Stimulated activated CD8-positive, alpha-beta memory T cell treated with anti-CD3 and anti-CD28 coated beads, Interleukin-15, amount 100 ng/mL, for 4 hours (primary cell): ENCODE results near the gene ITGA3.
"Not testable (repeated sequence)": the region's sequence is repeated elsewhere in the genome, so short reads cannot be mapped to it uniquely, and the experiment has no call there.

Source experiments
- DNase-seq, 2 donors: peaks; one replicate each; pipeline ENCODE4 v3.0.0-alpha.2; 2020; ENCODE audit warnings: low read depth in 2 of 2

ITGA3 gene

GRCh38 chr17:50051606-50052005, 4.3 kb upstream of the ITGA3 start:
- no peak for DNase-seq

GRCh38 chr17:50052241-50052796, 3.6 kb upstream of the ITGA3 start:
- DNase-seq: no peak

- DNase-seq: no peak
Measured at GRCh38 chr17:50052822-50053653, 2.9 kb upstream of the ITGA3 start.

GRCh38 chr17:50053654-50053960, 2.3 kb upstream of the ITGA3 start:
- DNase-seq: no peak

GRCh38 chr17:50055055-50055425, 870 bp upstream of the ITGA3 start:
- no peak for DNase-seq

GRCh38 chr17:50056217-50056960, 479 bp downstream of the ITGA3 start:
- DNase-seq: peak; percentile 34 to 44

- no peak for DNase-seq
Measured at GRCh38 chr17:50056961-50057330, 1.0 kb downstream of the ITGA3 start.

GRCh38 chr17:50057521-50057991, 1.6 kb downstream of the ITGA3 start:
- no peak for DNase-seq

- no peak for DNase-seq
Measured at GRCh38 chr17:50058296-50058953, 2.5 kb downstream of the ITGA3 start.

- DNase-seq: no peak
Measured at GRCh38 chr17:50059256-50059655, 3.3 kb downstream of the ITGA3 start.

- DNase-seq: no peak
Measured at GRCh38 chr17:50059759-50060273, 3.9 kb downstream of the ITGA3 start.

- no peak for DNase-seq
Measured at GRCh38 chr17:50060951-50061712, 5.2 kb downstream of the ITGA3 start.

GRCh38 chr17:50061713-50062045, 5.8 kb downstream of the ITGA3 start:
- not testable (repeated sequence) for DNase-seq

- DNase-seq: no peak
Measured at GRCh38 chr17:50062293-50063243, 6.7 kb downstream of the ITGA3 start.

GRCh38 chr17:50063561-50064252, 7.8 kb downstream of the ITGA3 start:
- no peak for DNase-seq

GRCh38 chr17:50064253-50065001, 8.5 kb downstream of the ITGA3 start:
- no peak for DNase-seq

- DNase-seq: no peak
Measured at GRCh38 chr17:50065056-50065455, 9.1 kb downstream of the ITGA3 start.

GRCh38 chr17:50066995-50067394, 11.1 kb downstream of the ITGA3 start:
- no peak for DNase-seq

- DNase-seq: no peak
Measured at GRCh38 chr17:50067996-50068395, 12.1 kb downstream of the ITGA3 start.
